NCI-H1105 treated with DMSO at 0.1 percent for 48 hours (cell line): ENCODE results near the gene PER2.

Experiments
- DNase-seq: peaks from one replicate; lab custom pipeline; 2025; lab: John Stamatoyannopoulos, UW

Gene PER2

GRCh38 chr2:238228700-238229099 lies 59.7 kb downstream of the PER2 start:
- DNase-seq = no peak

- no peak for DNase-seq
These were observed 60.8 kb downstream of the PER2 start for GRCh38 chr2:238227587-238228032.

- no peak for DNase-seq
These were observed 61.5 kb downstream of the PER2 start for GRCh38 chr2:238226698-238227586.

GRCh38 chr2:238225911-238226697 lies 62.3 kb downstream of the PER2 start:
- DNase-seq = no peak

- no peak for DNase-seq
These were observed 63.3 kb downstream of the PER2 start for GRCh38 chr2:238225121-238225520.

GRCh38 chr2:238224356-238225035 lies 63.9 kb downstream of the PER2 start:
- DNase-seq = no peak

GRCh38 chr2:238220892-238221521 lies 67.4 kb downstream of the PER2 start:
- DNase-seq = no peak

GRCh38 chr2:238220274-238220891 lies 68.0 kb downstream of the PER2 start:
- DNase-seq = no peak

GRCh38 chr2:238216651-238217184 lies 71.7 kb downstream of the PER2 start:
- DNase-seq = no peak

GRCh38 chr2:238207006-238207405 lies 81.4 kb downstream of the PER2 start:
- DNase-seq = no peak

GRCh38 chr2:238203973-238204683 lies 84.3 kb downstream of the PER2 start:
- no peak for DNase-seq

GRCh38 chr2:238203094-238203972 lies 85.1 kb downstream of the PER2 start, which contains the start of gene ILKAP:
Gene ILKAP, minus strand, starts transcription at chr2:238203695. Its CDS starts 142 bp downstream, at chr2:238203553.
- DNase-seq = peak; percentile 79

- DNase-seq = peak; percentile 48
These were observed 85.9 kb downstream of the PER2 start for GRCh38 chr2:238202326-238203093.
